Liver (tissue), 9 donors: ENCODE measurements around the gene MCTP2. TPM values are rescaled to one million over a fixed set of nuclear protein-coding genes. Genes with fewer than 3 reads are reported as not detected.

Experiments
- DNase-seq: peaks from one replicate; pipeline ENCODE4 v3.0.0-alpha.2; 2017; ENCODE audit warnings: low spot score
- H3K27ac ChIP-seq, 2 donors: one replicate each; pipeline ENCODE4 v1.7.0; 2013; ENCODE audit warnings: inconsistent platforms in 2 of 2, low read length in 2 of 2, control low read depth in 1 of 2, low read depth in 1 of 2, mild to moderate bottlenecking in 1 of 2
- H3K27me3 ChIP-seq, 4 donors: one replicate each; pipeline versions ENCODE4 v1.6.1 to v1.7.0; 2013; ENCODE audit warnings: low read length in 3 of 4, inconsistent platforms in 1 of 4, mild to moderate bottlenecking in 1 of 4, moderate library complexity in 1 of 4; ENCODE audit not compliant: control insufficient read depth in 4 of 4, insufficient read depth in 4 of 4
- H3K36me3 ChIP-seq, 4 donors: one replicate each; pipeline versions ENCODE4 v1.6.1 to v1.7.0; 2013; ENCODE audit warnings: low read length in 3 of 4, mild to moderate bottlenecking in 3 of 4, low read depth in 1 of 4, moderate library complexity in 1 of 4; ENCODE audit not compliant: control insufficient read depth in 4 of 4, insufficient read depth in 3 of 4
- H3K4me1 ChIP-seq, 4 donors: one replicate each; pipeline versions ENCODE4 v1.6.1 to v1.7.0; 2013; ENCODE audit warnings: low read length in 3 of 4, mild to moderate bottlenecking in 3 of 4, moderate library complexity in 1 of 4; ENCODE audit not compliant: control insufficient read depth in 4 of 4, insufficient read depth in 4 of 4
- H3K4me3 ChIP-seq, 3 donors: one replicate each; pipeline versions ENCODE4 v1.6.1 to v1.7.0; 2013; ENCODE audit warnings: low read length in 3 of 3, control low read depth in 1 of 3, low read depth in 1 of 3, mild to moderate bottlenecking in 1 of 3
- H3K9ac ChIP-seq, 2 donors: one replicate each; pipeline ENCODE4 v1.7.0; 2013; ENCODE audit warnings: low read length in 2 of 2, mild to moderate bottlenecking in 2 of 2, moderate library complexity in 2 of 2, control low read depth in 1 of 2, low read depth in 1 of 2
- H3K9me3 ChIP-seq, 4 donors: one replicate each; pipeline versions ENCODE4 v1.6.1 to v1.7.0; 2013; ENCODE audit warnings: low read length in 3 of 4; ENCODE audit not compliant: control insufficient read depth in 4 of 4
- ATF3 ChIP-seq: IDR thresholded peaks from 2 replicates; pipeline ENCODE4 v1.6.1; 2016; ENCODE audit warnings: antibody characterized with exemption
- CTCF ChIP-seq: fragments of 150-350 bp; IDR thresholded peaks from 2 replicates; pipeline ENCODE4 v1.5.1; 2017; ENCODE audit warnings: improper control_type of control experiment, low read depth, low read length; ENCODE audit not compliant: missing input control
- EGR1 ChIP-seq, 2 donors: IDR thresholded peaks; 2 replicates each; pipeline ENCODE4 v1.6.1; 2016 to 2018; ENCODE audit warnings: antibody characterized with exemption in 2 of 2, low read depth in 2 of 2
- FOXA1 ChIP-seq: IDR thresholded peaks from 2 replicates; pipeline ENCODE4 v1.6.1; 2016; ENCODE audit warnings: antibody characterized with exemption
- FOXA2 ChIP-seq: IDR thresholded peaks from 2 replicates; pipeline ENCODE4 v1.6.1; 2016; ENCODE audit warnings: antibody characterized with exemption
- GABPA ChIP-seq, 2 donors: IDR thresholded peaks in 1 of 2; conservative IDR thresholded peaks in 1 of 2; 2 replicates each; pipeline ENCODE4 v1.6.1; 2016; ENCODE audit warnings: antibody characterized with exemption in 2 of 2, mild to moderate bottlenecking in 1 of 2, moderate library complexity in 1 of 2
- HNF4A ChIP-seq, 2 donors: conservative IDR thresholded peaks; 2 replicates each; pipeline ENCODE4 v1.6.1; 2016; ENCODE audit warnings: antibody characterized with exemption in 2 of 2, mild to moderate bottlenecking in 2 of 2
- MAX ChIP-seq: IDR thresholded peaks from 2 replicates; pipeline ENCODE4 v1.6.1; 2016; ENCODE audit warnings: antibody characterized with exemption
- REST ChIP-seq: IDR thresholded peaks from 2 replicates; pipeline ENCODE4 v1.6.1; 2016; ENCODE audit warnings: antibody characterized with exemption, mild to moderate bottlenecking
- RXRA ChIP-seq, 2 donors: IDR thresholded peaks; 2 replicates each; pipeline ENCODE4 v1.6.1; 2017 to 2018; ENCODE audit warnings: antibody characterized with exemption in 2 of 2, mild to moderate bottlenecking in 1 of 2
- SP1 ChIP-seq: IDR thresholded peaks from 2 replicates; pipeline ENCODE4 v1.6.1; 2018; ENCODE audit warnings: antibody characterized with exemption, mild to moderate bottlenecking
- TAF1 ChIP-seq: conservative IDR thresholded peaks from 2 replicates; pipeline ENCODE4 v1.6.1; 2016; ENCODE audit warnings: antibody characterized with exemption, mild to moderate bottlenecking
- YY1 ChIP-seq: IDR thresholded peaks from 2 replicates; pipeline ENCODE4 v1.6.1; 2016; ENCODE audit warnings: antibody characterized with exemption, mild to moderate bottlenecking
- polyA plus RNA-seq, 2 donors: library from polyadenylated mRNA; stranded (reverse) in 1 of 2; unstranded in 1 of 2; fragments of 200-250 nt in 1 of 2; fragments of >200 nt in 1 of 2; fragmentation: Nextera tagmentation in 1 of 2; extraction: Ambion mirVana in 1 of 2; gene quantifications; one replicate each; pipeline versions ENCODE4 v1.2.1 to v1.2.3, GENCODE V29; 2013 to 2015
- total RNA-seq, 2 donors: library from RNA; depleted of rRNA; stranded (reverse); fragments of >200 nt; gene quantifications; one replicate each; pipeline ENCODE4 v1.2.3, GENCODE V29; 2014
- donor health status: healthy.
- donor health status: healthy.
- donor health status: healthy.
- donor health status: healthy.
- donor health status: healthy.

MCTP2 gene
- total and polyA plus RNA-seq, 4 donors = 0.43 to 9.9 (median 3.5) TPM

GRCh38 chr15:94322141-94322540 is 90.8 kb downstream of the MCTP2 start (continued):
- no peak for TF ChIP-seq EGR1 (IDR thresholded peaks at IDR 0.05; ENCODE audit: low read depth in 2 of 2)
- TF ChIP-seq FOXA1 = no peak
- TF ChIP-seq YY1 = no peak
- TF ChIP-seq ATF3 = no peak
- TF ChIP-seq REST = no peak
- no peak for TF ChIP-seq HNF4A (conservative IDR thresholded peaks at IDR 0.05)

GRCh38 chr15:94323076-94323475 is 91.7 kb downstream of the MCTP2 start:
- Histone ChIP-seq H3K4me1 (no peaks in the 10 kb centered on the region), H3K9ac (no peak overlapping the region), H3K27me3 (no peaks in the 10 kb centered on the region), H3K36me3 (no peaks in the 10 kb centered on the region), H3K9me3 (no peaks in the 10 kb centered on the region), H3K27ac (no peak overlapping the region), H3K4me3 (no peak overlapping the region)
- TF ChIP-seq TAF1 = no peak
- TF ChIP-seq CTCF = no peak
- no peak for TF ChIP-seq MAX
- TF ChIP-seq HNF4A (conservative IDR thresholded peaks at IDR 0.05) = no peak
- no peak for TF ChIP-seq GABPA (IDR thresholded peaks at IDR 0.05 in 1 of 2, conservative IDR thresholded peaks at IDR 0.05 in 1 of 2)
- no peak for TF ChIP-seq FOXA2
- TF ChIP-seq REST = no peak
- no peak for TF ChIP-seq SP1
- TF ChIP-seq RXRA (IDR thresholded peaks at IDR 0.05) = no peak
- TF ChIP-seq EGR1 (IDR thresholded peaks at IDR 0.05; ENCODE audit: low read depth in 2 of 2) = no peak
- no peak for TF ChIP-seq YY1
- no peak for DNase-seq
